ENCODE data around the gene CRADD. TPM values are rescaled to one million over a fixed set of nuclear protein-coding genes. Genes with fewer than 3 reads are reported as not detected.
"Not testable (repeated sequence)": the region's sequence is repeated elsewhere in the genome, so short reads cannot be mapped to it uniquely, and the experiment has no call there.

Gene CRADD
- total and polyA plus RNA-seq, 4 donors, result 16.9 to 33.4 (median 20.0) TPM

GRCh38 chr12:93778766-93779165 lies 101.6 kb downstream of the CRADD start:
- Histone ChIP-seq H3K36me3 (ENCODE audit: control insufficient read depth in 1 of 2, insufficient read depth in 2 of 2, low read length in 1 of 2) (no peaks in the 10 kb centered on the region), H3K27ac (ENCODE audit: low read depth in 1 of 2, low read length in 2 of 2) (peak overlapping the region; percentile 80 to 97), H3K27me3 (ENCODE audit: control insufficient read depth in 1 of 2, insufficient read depth in 2 of 2, low read length in 1 of 2) (no peaks in the 10 kb centered on the region), H3K4me1 (ENCODE audit: control insufficient read depth in 1 of 2, insufficient read depth in 2 of 2, low read length in 2 of 2) (peaks cover 7 to 16% of the 10 kb centered on the region in 2 donors), H3K4me3 (ENCODE audit: low read length in 2 of 2) (no peak overlapping the region), H3K9me3 (ENCODE audit: control insufficient read depth, low read length) (no peaks in the 10 kb centered on the region)
- DNase-seq, result no peak
- 42 to 46% methylated on average over 3 of the region's 3 CpGs for WGBS, 2 donors
- intact Hi-C loops (cut with DNase I), result loop anchor here (2.0 to 5.0 kb wide), 2 partner anchors 34 to 116 kb away; no protein-coding TSS in a partner anchor
- no peak for ATAC-seq (ENCODE audit: low FRiP score)

DNA sequence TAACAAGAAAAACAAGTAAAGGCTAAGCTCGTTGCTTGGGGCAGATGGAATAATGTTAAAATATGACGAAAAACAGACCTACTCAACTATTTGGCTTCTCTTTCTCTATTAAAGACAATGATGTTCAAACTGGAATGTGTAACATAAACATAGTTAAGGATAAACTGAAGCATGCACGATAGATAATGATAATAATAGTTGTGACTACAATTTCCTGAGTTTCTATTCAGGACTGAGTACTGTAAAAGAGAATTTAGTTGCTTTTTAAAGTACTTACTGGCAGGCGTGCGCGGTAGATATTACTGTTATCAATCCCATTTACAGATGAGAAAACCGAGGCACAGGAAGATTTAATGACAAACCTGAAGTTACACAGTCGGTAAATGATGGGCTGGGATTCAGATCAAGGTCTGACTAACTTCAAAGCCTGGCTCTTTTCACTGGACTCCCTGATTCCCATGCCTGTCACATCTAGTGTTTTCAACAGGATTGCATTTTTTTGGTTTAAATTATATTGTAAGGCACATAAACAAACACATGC lies 103.0 kb downstream of the CRADD start:
- H3K36me3 ChIP-seq (ENCODE audit: control insufficient read depth in 1 of 2, insufficient read depth in 2 of 2, low read length in 1 of 2), result no peaks in the 10 kb centered on the region
- peaks cover 12 to 16% of the 10 kb centered on the region in 2 donors for H3K4me1 ChIP-seq (ENCODE audit: control insufficient read depth in 1 of 2, insufficient read depth in 2 of 2, low read length in 2 of 2)
- WGBS, 2 donors, result 75 to 82% methylated on average over 8 of the region's 8 CpGs
- no peak overlapping the region for H3K27ac ChIP-seq (ENCODE audit: low read depth in 1 of 2, low read length in 2 of 2)
- H3K27me3 ChIP-seq (ENCODE audit: control insufficient read depth in 1 of 2, insufficient read depth in 2 of 2, low read length in 1 of 2), result no peaks in the 10 kb centered on the region
- H3K9me3 ChIP-seq (ENCODE audit: control insufficient read depth, low read length), result no peaks in the 10 kb centered on the region
- intact Hi-C loops (cut with DNase I), result no loop called here
- ATAC-seq (ENCODE audit: low FRiP score) (no peak), DNase-seq (no peak)
- H3K4me3 ChIP-seq (ENCODE audit: low read length in 2 of 2), result no peak overlapping the region

GRCh38 chr12:93780886-93781285 lies 103.7 kb downstream of the CRADD start:
- H3K36me3 ChIP-seq (ENCODE audit: control insufficient read depth in 1 of 2, insufficient read depth in 2 of 2, low read length in 1 of 2); ATAC-seq (ENCODE audit: low FRiP score); DNase-seq; H3K9me3 ChIP-seq (ENCODE audit: control insufficient read depth, low read length); H3K4me3 ChIP-seq (ENCODE audit: low read length in 2 of 2); intact Hi-C loops (cut with DNase I); H3K27me3 ChIP-seq (ENCODE audit: control insufficient read depth in 1 of 2, insufficient read depth in 2 of 2, low read length in 1 of 2); H3K27ac ChIP-seq (ENCODE audit: low read depth in 1 of 2, low read length in 2 of 2): not testable (repeated sequence)
- WGBS, 2 donors, result 81% methylated on average over 4 of the region's 4 CpGs
- peaks cover 13 to 16% of the 10 kb centered on the region in 2 donors for H3K4me1 ChIP-seq (ENCODE audit: control insufficient read depth in 1 of 2, insufficient read depth in 2 of 2, low read length in 2 of 2)

GRCh38 chr12:93781961-93782360 lies 104.8 kb downstream of the CRADD start:
- H3K27ac ChIP-seq (ENCODE audit: low read depth in 1 of 2, low read length in 2 of 2); H3K27me3 ChIP-seq (ENCODE audit: control insufficient read depth in 1 of 2, insufficient read depth in 2 of 2, low read length in 1 of 2); DNase-seq; H3K4me3 ChIP-seq (ENCODE audit: low read length in 2 of 2); intact Hi-C loops (cut with DNase I); H3K36me3 ChIP-seq (ENCODE audit: control insufficient read depth in 1 of 2, insufficient read depth in 2 of 2, low read length in 1 of 2); ATAC-seq (ENCODE audit: low FRiP score); H3K9me3 ChIP-seq (ENCODE audit: control insufficient read depth, low read length): not testable (repeated sequence)
- H3K4me1 ChIP-seq (ENCODE audit: control insufficient read depth in 1 of 2, insufficient read depth in 2 of 2, low read length in 2 of 2), result peaks cover 10 to 12% of the 10 kb centered on the region in 2 donors
- WGBS, 2 donors, result 96 to 100% methylated on average over 2 to 4 of the region's 4 CpGs

DNA sequence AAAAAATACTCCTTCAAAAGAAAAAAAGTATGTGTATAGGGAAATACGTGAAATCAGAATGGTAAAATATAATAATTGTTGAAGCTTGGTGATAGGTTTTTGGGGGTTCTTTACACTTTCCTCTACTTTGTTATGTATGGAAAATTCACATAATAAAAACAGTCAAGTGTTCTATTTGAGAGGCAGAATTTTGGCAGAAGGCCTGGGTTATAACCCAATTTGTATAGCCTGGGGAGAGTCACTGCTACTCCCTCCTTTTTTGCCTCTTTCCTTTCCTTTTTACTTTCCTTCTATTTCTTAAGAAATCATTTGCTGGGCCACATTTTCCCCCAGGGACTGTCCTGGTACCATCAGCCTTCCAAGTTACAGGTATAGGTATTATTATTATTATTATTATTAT lies 105.7 kb downstream of the CRADD start:
- Histone ChIP-seq H3K27ac (ENCODE audit: low read depth in 1 of 2, low read length in 2 of 2) (no peak overlapping the region), H3K4me3 (ENCODE audit: low read length in 2 of 2) (no peak overlapping the region), H3K27me3 (ENCODE audit: control insufficient read depth in 1 of 2, insufficient read depth in 2 of 2, low read length in 1 of 2) (no peaks in the 10 kb centered on the region), H3K9me3 (ENCODE audit: control insufficient read depth, low read length) (no peaks in the 10 kb centered on the region), H3K4me1 (ENCODE audit: control insufficient read depth in 1 of 2, insufficient read depth in 2 of 2, low read length in 2 of 2) (peaks cover 1 to 9% of the 10 kb centered on the region in 2 donors), H3K36me3 (ENCODE audit: control insufficient read depth in 1 of 2, insufficient read depth in 2 of 2, low read length in 1 of 2) (no peaks in the 10 kb centered on the region)
- WGBS, 2 donors, result 95 to 97% methylated on average over 1 of the region's 1 CpG
- ATAC-seq (ENCODE audit: low FRiP score) (no peak), DNase-seq (no peak)
- intact Hi-C loops (cut with DNase I), result no loop called here

DNA sequence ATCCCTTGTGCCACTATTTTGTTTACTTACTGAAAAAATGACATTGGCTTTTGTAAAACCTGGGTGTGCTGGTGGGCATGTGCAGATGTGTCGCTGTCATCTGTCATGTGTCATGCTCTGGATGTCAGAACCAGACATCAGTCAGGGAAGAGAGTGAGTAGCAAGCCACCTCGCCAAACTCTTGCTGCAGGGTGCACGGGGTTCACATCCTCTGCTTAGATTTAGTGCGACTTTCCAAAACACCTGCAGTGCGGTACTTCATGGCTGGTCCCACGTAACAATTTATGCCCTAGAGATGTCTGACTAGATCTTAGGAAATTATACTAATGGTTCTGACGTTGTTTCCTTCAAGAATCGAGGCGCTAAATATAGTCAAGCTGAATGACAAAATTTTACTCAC lies 106.7 kb downstream of the CRADD start:
- H3K27ac ChIP-seq (ENCODE audit: low read depth in 1 of 2, low read length in 2 of 2), result peak overlapping the region in 1 of 2 donors; percentile 4
- 77 to 79% methylated on average over 9 of the region's 9 CpGs for whole genome bisulfite sequencing, 2 donors
- intact Hi-C loops (cut with DNase I), result loop anchor here in 1 of 2 donors (2.0 kb wide), 1 partner anchor 291 kb away; no protein-coding TSS in a partner anchor
- DNase-seq (no peak), ATAC-seq (ENCODE audit: low FRiP score) (no peak)
- no peaks in the 10 kb centered on the region for H3K36me3 ChIP-seq (ENCODE audit: control insufficient read depth in 1 of 2, insufficient read depth in 2 of 2, low read length in 1 of 2)
- H3K27me3 ChIP-seq (ENCODE audit: control insufficient read depth in 1 of 2, insufficient read depth in 2 of 2, low read length in 1 of 2), result no peaks in the 10 kb centered on the region
- H3K4me1 ChIP-seq (ENCODE audit: control insufficient read depth in 1 of 2, insufficient read depth in 2 of 2, low read length in 2 of 2), result peaks cover 0 to 9% of the 10 kb centered on the region in 2 donors
- H3K9me3 ChIP-seq (ENCODE audit: control insufficient read depth, low read length), result no peaks in the 10 kb centered on the region
- no peak overlapping the region for H3K4me3 ChIP-seq (ENCODE audit: low read length in 2 of 2)

- 30 to 32% methylated on average over 9 of the region's 9 CpGs for WGBS, 2 donors
- peak overlapping the region; percentile 53 to 96 for H3K27ac ChIP-seq (ENCODE audit: low read depth in 1 of 2, low read length in 2 of 2)
- ATAC-seq (ENCODE audit: low FRiP score), result peak; percentile 78
- peaks cover 0 to 9% of the 10 kb centered on the region in 2 donors for H3K4me1 ChIP-seq (ENCODE audit: control insufficient read depth in 1 of 2, insufficient read depth in 2 of 2, low read length in 2 of 2)
- intact Hi-C loops (cut with DNase I), result loop anchor here (2.0 to 5.0 kb wide), 3 partner anchors 133 to 290 kb away; no protein-coding TSS in a partner anchor
- H3K27me3 ChIP-seq (ENCODE audit: control insufficient read depth in 1 of 2, insufficient read depth in 2 of 2, low read length in 1 of 2), result no peaks in the 10 kb centered on the region
- no peaks in the 10 kb centered on the region for H3K9me3 ChIP-seq (ENCODE audit: control insufficient read depth, low read length)
- no peak overlapping the region for H3K4me3 ChIP-seq (ENCODE audit: low read length in 2 of 2)
- no peaks in the 10 kb centered on the region for H3K36me3 ChIP-seq (ENCODE audit: control insufficient read depth in 1 of 2, insufficient read depth in 2 of 2, low read length in 1 of 2)
- DNase-seq, result no peak
Observed at GRCh38 chr12:93784339-93785086, 107.3 kb downstream of the CRADD start.

DNA sequence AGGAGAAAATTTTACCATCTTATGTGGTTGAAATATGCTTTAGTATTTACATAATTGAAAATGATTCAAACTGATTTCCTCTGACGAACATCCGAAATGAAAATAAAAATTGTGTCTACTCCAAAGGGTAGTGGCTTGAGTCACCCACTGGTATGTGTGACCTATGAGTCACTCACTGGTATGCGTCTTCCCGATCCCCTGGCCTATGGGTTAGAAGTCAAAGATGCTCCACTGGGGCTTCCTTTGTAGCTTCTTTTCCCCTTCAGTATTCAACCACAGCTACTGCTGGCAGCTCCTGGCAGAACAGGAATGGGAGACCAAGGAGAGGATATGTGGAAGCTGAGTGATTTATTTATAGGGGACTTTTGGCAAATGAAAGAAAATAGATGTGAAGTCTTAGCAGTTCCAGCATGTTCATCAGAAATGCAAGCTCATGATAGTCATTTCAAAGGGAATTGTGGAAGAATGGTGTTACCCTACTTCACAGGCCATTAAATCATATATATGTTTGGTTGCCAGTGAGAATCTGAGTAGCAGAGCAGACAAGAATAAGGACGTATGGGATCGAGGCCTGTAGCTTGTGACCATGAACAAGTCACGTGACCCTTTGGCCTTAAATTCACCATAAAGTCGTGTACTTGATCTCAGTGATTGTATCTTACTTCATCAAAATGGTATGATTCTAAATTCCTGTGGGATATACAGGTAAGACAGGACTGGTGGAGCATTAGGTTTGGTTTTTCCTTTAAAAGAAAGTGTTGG lies 108.3 kb downstream of the CRADD start:
- peaks cover 0 to 9% of the 10 kb centered on the region in 2 donors for H3K4me1 ChIP-seq (ENCODE audit: control insufficient read depth in 1 of 2, insufficient read depth in 2 of 2, low read length in 2 of 2)
- 42 to 43% methylated on average over 8 of the region's 8 CpGs for WGBS, 2 donors
- peak overlapping the region; percentile 50 to 84 for H3K27ac ChIP-seq (ENCODE audit: low read depth in 1 of 2, low read length in 2 of 2)
- H3K36me3 ChIP-seq (ENCODE audit: control insufficient read depth in 1 of 2, insufficient read depth in 2 of 2, low read length in 1 of 2), result no peaks in the 10 kb centered on the region
- intact Hi-C loops (cut with DNase I), result loop anchor here (2.0 to 5.0 kb wide), 3 partner anchors 132 to 289 kb away; no protein-coding TSS in a partner anchor
- ATAC-seq (ENCODE audit: low FRiP score), result peak; percentile 90
- no peaks in the 10 kb centered on the region for H3K9me3 ChIP-seq (ENCODE audit: control insufficient read depth, low read length)
- H3K27me3 ChIP-seq (ENCODE audit: control insufficient read depth in 1 of 2, insufficient read depth in 2 of 2, low read length in 1 of 2), result no peaks in the 10 kb centered on the region
- H3K4me3 ChIP-seq (ENCODE audit: low read length in 2 of 2), result no peak overlapping the region
- peak in 1 of 2 donors; percentile 68 for DNase-seq

Data from aorta (tissue), 5 donors.